Naive thymus-derived CD8-positive, alpha-beta T cell (primary cell): ENCODE data around the gene DIP2C. TPM values are rescaled to one million over a fixed set of nuclear protein-coding genes. Genes with fewer than 3 reads are reported as not detected.
"Not testable (repeated sequence)": the region's sequence is repeated elsewhere in the genome, so short reads cannot be mapped to it uniquely, and the experiment has no call there.

Experiments
- ATAC-seq, 2 donors: fragments of 150-1000 bp; cut with Tn5 transposase in 1 of 2; sonication (Bioruptor Pico), chemical (Tn5 transposase) in 1 of 2; 1 replicate in 1 of 2; 2 replicates in 1 of 2; pipeline ENCODE4 v1.10.0; 2021; ENCODE audit warnings: mild to moderate bottlenecking in 2 of 2, moderate library complexity in 2 of 2
- POLR2A ChIA-PET: fragments of 350-600 bp; sonication (Branson Sonifier 250); formaldehyde crosslinking; loops from one replicate; lab custom pipeline; 2021; ENCODE audit warnings: antibody characterized with exemption; lab: Charles Lee
- DNase-seq, 10 donors: peaks; one replicate each; pipeline versions ENCODE4 v3.0.0 to v3.0.0-alpha.2; 2020 to 2022
- H3K27ac Mint-ChIP-seq, 10 donors: one replicate each; pipeline ENCODE4 v1.8.0; 2020 to 2022; ENCODE audit warnings: mild to moderate bottlenecking in 10 of 10, mixed read lengths in 10 of 10, moderate library complexity in 4 of 10, inconsistent platforms in 1 of 10
- H3K27me3 Mint-ChIP-seq, 5 donors: one replicate each; pipeline ENCODE4 v1.8.0; 2021 to 2022; ENCODE audit warnings: mixed read lengths in 5 of 5
- H3K36me3 Mint-ChIP-seq, 3 donors: one replicate each; pipeline ENCODE4 v1.8.0; 2020 to 2022; ENCODE audit warnings: mixed read lengths in 3 of 3, mild to moderate bottlenecking in 2 of 3, inconsistent platforms in 1 of 3
- H3K4me1 Mint-ChIP-seq, 4 donors: one replicate each; pipeline ENCODE4 v1.8.0; 2021 to 2022; ENCODE audit warnings: mixed read lengths in 4 of 4
- H3K4me3 Mint-ChIP-seq, 10 donors: one replicate each; pipeline ENCODE4 v1.8.0; 2020 to 2022; ENCODE audit warnings: mild to moderate bottlenecking in 10 of 10, mixed read lengths in 10 of 10, moderate library complexity in 6 of 10, inconsistent platforms in 1 of 10
- H3K9me3 Mint-ChIP-seq, 9 donors: one replicate each; pipeline ENCODE4 v1.8.0; 2020 to 2022; ENCODE audit warnings: mixed read lengths in 9 of 9, mild to moderate bottlenecking in 3 of 9, inconsistent platforms in 1 of 9, moderate library complexity in 1 of 9
- polyA plus RNA-seq, 3 donors: library from polyadenylated mRNA; unstranded; fragments of 300-500 nt; fragmentation: Illumina TruSeq; gene quantifications; one replicate each; pipeline ENCODE4 v1.2.3, GENCODE V29; 2021
- total RNA-seq, 8 experiments: library from RNA in 2 of 8; stranded (reverse) in 2 of 8; gene quantifications; one replicate each; pipeline ENCODE4 v1.2.3 and lab custom pipeline; 2021 to 2026

DIP2C gene
- total and polyA plus RNA-seq, 5 experiments from 2014 or later, result 0.32 to 3.9 (median 1.2) TPM

DNA sequence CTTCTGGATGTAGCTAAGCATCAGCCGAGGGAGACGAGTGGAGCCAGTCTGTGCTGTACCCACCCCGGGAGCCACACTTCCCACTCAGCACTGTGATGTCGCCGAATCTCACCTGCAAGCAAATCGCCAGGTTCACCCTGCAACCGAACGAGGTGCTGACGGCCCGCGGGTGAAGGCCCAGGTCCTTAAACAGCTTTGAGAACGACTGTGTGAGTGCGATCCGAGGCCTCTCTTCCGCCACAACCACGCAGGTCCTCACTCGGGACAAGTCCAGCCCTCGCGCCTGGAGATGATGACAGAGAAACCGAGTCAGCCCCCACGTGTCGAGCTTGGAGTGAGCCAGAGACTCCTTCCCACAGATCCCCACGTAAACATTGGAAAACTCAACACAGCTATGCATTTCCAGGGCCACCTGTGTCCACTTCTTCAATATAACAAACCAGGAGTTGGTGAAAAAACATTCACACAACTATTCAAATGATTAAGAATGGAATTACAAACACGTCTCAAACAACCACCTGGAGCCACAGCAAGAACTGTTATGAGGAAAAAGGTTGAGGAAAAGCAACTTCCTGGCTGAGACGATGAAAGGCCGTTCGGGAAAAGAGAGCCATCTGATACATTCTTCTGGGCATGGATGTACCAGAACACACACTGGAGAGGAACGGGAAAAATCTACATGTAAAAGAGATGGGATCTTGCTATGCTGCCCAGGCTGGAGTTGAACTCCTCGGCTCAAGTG, 362.4 kb downstream of the DIP2C start:
- ATAC-seq, result no peak
- H3K27ac Mint-ChIP-seq, result no peak overlapping the region
- POLR2A ChIA-PET, result no interaction called here
- no peaks in the 10 kb centered on the region for H3K27me3 Mint-ChIP-seq
- peak in 1 of 10 donors; percentile 24 for DNase-seq
- H3K9me3 Mint-ChIP-seq, result no peaks in the 10 kb centered on the region
- H3K4me3 Mint-ChIP-seq, result no peak overlapping the region
- H3K4me1 Mint-ChIP-seq, result peaks cover 9 to 45% (median 27%) of the 10 kb centered on the region in 4 donors
- peaks cover 0 to 18% (median 6%) of the 10 kb centered on the region in 3 donors for H3K36me3 Mint-ChIP-seq

DNA sequence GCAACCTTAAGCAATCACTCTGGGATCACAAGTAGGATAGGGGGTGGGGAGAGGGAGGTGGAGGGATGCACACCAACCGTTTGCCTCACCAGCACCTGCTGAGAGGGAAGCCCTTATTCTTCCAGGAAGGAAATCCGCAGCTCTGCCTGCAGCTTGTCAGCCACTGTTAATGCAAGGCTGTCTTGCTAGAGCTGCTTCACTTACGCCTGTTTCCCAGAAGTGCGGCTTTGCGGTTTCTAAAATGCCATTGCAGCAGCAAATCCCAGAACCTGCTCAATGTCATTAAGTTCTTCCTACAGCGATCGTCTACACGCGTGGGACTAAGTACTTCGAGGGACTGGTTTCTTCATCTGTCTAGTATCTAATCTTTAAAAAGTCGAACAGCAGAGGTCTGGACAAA, 363.1 kb downstream of the DIP2C start:
- H3K27ac Mint-ChIP-seq, result no peak overlapping the region
- H3K4me3 Mint-ChIP-seq, result no peak overlapping the region
- H3K4me1 Mint-ChIP-seq, result peaks cover 9 to 38% (median 24%) of the 10 kb centered on the region in 4 donors
- no peaks in the 10 kb centered on the region for H3K27me3 Mint-ChIP-seq
- peaks cover 0 to 18% (median 6%) of the 10 kb centered on the region in 3 donors for H3K36me3 Mint-ChIP-seq
- DNase-seq, result peak in 1 of 10 donors; percentile 7
- ATAC-seq, result no peak
- POLR2A ChIA-PET, result no interaction called here
- H3K9me3 Mint-ChIP-seq, result no peaks in the 10 kb centered on the region

DNA sequence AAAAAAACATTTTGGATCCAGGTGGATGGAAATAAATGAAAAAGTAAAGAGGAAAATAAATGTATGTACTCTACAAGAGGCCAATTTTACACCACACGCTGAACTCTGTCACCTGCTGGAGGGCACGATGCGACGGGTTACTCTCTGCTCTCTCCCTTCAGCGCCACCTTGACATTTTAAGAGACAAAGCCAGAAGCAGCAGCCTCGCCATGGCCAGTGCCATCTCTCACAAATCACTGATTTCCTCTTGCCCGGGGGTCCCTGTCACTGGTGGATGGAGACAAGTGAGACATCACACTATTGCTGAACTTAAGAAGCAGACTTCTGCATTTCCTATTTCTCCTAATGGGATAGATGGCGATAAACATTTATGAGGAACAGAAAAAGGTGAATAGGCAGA, 364.2 kb downstream of the DIP2C start:
- Mint-ChIP-seq H3K36me3 (peaks cover 0 to 21% (median 6%) of the 10 kb centered on the region in 3 donors), H3K9me3 (no peaks in the 10 kb centered on the region), H3K27me3 (no peaks in the 10 kb centered on the region), H3K27ac (peak overlapping the region in 1 of 10 donors; percentile 31), H3K4me1 (peaks cover 9 to 33% (median 23%) of the 10 kb centered on the region in 4 donors), H3K4me3 (no peak overlapping the region)
- peak in 1 of 10 donors; percentile 30 for DNase-seq
- POLR2A ChIA-PET, result no interaction called here
- ATAC-seq, result no peak

DNA sequence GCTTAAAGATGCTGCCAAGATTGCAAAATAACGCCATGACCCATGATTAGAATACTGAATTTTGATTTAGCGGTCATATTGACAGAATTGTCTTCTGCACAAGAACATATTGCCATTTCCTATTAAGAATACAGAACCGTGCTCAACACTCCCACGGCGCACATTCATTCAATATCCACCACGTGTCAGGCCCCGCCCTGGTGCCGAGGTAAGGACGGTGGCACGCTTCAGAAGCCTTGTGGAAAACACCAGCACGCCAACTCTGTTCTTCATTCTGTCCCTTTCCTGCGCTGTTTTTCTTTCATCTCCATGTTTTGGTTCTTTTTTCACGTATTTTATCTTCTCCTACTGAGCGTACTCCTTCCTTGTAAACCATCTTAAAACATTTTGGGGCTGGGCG, 364.9 kb downstream of the DIP2C start:
- Mint-ChIP-seq H3K27me3 (no peaks in the 10 kb centered on the region), H3K4me3 (peak overlapping the region in 1 of 10 donors; percentile 81), H3K36me3 (peaks cover 0 to 25% (median 6%) of the 10 kb centered on the region in 3 donors), H3K4me1 (peaks cover 8 to 27% (median 17%) of the 10 kb centered on the region in 4 donors), H3K27ac (peak overlapping the region in 3 of 10 donors; percentile 9 to 73 (median 46)), H3K9me3 (no peaks in the 10 kb centered on the region)
- POLR2A ChIA-PET, result no interaction called here
- peak in 1 of 10 donors; percentile 9 for DNase-seq
- no peak for ATAC-seq

DNA sequence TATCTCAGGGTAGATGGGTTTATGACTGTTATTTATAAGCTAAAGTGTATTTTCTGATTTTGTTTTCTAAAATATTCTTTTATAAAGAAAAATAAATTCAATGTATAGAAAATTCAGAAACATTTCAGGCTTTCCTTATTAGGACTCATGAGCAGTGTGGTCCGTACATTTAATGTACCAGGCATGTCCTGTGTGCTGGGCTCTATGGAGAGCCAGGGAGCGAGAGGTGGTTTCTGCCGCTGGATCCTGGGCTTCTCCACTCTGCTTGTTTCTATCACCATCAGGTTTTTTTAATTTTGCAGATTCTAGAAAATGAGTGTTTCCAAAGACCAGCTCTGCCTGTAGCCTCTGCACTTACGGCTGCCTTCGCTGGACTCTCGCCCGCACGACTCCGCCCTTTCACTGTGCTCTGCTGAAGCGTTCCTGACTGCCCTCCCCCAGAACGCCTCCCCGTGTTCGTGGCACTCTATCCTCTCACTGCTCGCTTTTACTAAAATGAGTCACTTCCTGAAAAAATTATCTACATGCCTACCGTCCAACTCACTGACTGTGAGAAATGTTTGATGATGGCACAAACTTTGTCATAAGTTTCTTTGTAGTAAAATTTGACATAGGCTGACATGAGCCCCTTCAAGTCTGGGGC, 365.7 kb downstream of the DIP2C start:
- POLR2A ChIA-PET, result no interaction called here
- Mint-ChIP-seq H3K36me3 (peaks cover 0 to 25% (median 6%) of the 10 kb centered on the region in 3 donors), H3K27me3 (no peaks in the 10 kb centered on the region), H3K4me1 (peaks cover 4 to 18% (median 10%) of the 10 kb centered on the region in 4 donors), H3K4me3 (peak overlapping the region in 9 of 10 donors; percentile 27 to 81 (median 60)), H3K9me3 (no peaks in the 10 kb centered on the region), H3K27ac (peak overlapping the region in 7 of 10 donors; percentile 46 to 92 (median 69))
- DNase-seq (no peak), ATAC-seq (peak; percentile 59 to 69)

DNA sequence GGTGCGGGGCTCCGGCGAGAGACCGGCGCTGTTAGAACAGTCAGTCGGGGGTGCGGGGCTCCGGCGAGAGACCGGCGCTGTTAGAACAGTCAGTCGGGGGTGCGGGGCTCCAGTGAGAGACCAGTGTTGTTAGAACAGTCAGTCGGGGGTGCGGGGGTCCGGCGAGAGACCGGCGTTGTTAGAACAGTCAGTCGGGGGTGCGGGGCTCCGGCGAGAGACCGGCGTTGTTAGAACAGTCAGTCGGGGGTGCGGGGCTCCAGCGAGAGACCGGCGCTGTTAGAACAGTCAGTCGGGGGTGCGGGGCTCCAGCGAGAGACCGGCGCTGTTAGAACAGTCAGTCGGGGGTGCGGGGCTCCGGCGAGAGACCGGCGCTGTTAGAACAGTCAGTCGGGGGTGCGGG, 366.4 kb downstream of the DIP2C start:
- POLR2A ChIA-PET, H3K9me3 Mint-ChIP-seq, DNase-seq, ATAC-seq, H3K27me3 Mint-ChIP-seq, H3K27ac Mint-ChIP-seq, H3K4me3 Mint-ChIP-seq: not testable (repeated sequence)
- peaks cover 0 to 25% (median 6%) of the 10 kb centered on the region in 3 donors for H3K36me3 Mint-ChIP-seq
- H3K4me1 Mint-ChIP-seq, result peaks cover 4 to 18% (median 11%) of the 10 kb centered on the region in 4 donors

DNA sequence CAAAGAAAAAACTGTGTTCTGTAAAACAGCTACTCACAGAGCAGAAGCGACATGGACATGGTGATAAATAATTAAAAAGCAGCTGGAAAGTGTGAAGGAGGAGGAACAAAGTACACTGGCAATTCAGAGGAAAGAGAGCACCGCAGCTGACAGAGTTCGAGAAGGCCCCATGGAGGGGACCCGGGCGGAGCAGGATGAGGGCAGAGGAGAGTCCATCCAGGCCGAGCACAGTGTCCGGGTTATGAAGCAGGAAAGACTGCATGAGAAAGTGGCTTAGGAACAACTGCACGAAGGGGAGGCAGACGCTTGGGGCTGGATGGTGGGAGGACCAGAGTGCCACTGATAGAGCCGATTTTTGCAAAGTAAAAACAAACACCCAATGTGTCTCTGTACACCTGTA, 368.7 kb downstream of the DIP2C start:
- H3K27ac Mint-ChIP-seq, result peak overlapping the region in 1 of 10 donors; percentile 35
- no peaks in the 10 kb centered on the region for H3K27me3 Mint-ChIP-seq
- POLR2A ChIA-PET, result no interaction called here
- peaks cover 5 to 41% (median 23%) of the 10 kb centered on the region in 4 donors for H3K4me1 Mint-ChIP-seq
- DNase-seq (no peak), ATAC-seq (no peak)
- H3K9me3 Mint-ChIP-seq, result no peaks in the 10 kb centered on the region
- peak overlapping the region in 1 of 10 donors; percentile 42 for H3K4me3 Mint-ChIP-seq
- peaks cover 0 to 22% (median 7%) of the 10 kb centered on the region in 3 donors for H3K36me3 Mint-ChIP-seq

DNA sequence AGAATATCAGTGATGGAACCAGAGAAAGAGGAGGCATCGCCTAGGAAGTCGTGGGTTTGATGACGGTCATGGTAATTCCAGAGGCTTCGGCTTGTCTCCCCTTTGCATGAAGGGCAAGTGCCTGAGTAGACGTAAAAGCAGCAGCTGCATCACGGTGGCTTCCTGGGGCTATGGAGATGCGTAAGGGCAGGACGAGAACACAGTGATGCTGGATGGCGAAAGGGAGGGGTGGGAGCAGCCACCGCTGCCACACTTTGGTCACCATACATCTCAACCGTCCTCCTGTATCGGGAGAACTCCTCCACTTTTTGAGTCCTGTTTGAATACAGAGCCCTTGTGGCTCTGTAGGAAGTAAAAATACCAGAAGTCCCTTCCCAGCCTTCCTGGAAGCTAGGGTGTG, 371.5 kb downstream of the DIP2C start:
- H3K27me3 Mint-ChIP-seq, result no peaks in the 10 kb centered on the region
- peak overlapping the region in 1 of 10 donors; percentile 48 for H3K4me3 Mint-ChIP-seq
- H3K4me1 Mint-ChIP-seq, result peaks cover 15 to 52% (median 30%) of the 10 kb centered on the region in 4 donors
- DNase-seq (no peak), ATAC-seq (no peak)
- peak overlapping the region in 3 of 10 donors; percentile 9 to 85 (median 81) for H3K27ac Mint-ChIP-seq
- POLR2A ChIA-PET, result interaction anchor here (0.9 kb wide), 1 partner anchor 13 kb away, joined by 5 read pairs; no protein-coding TSS in a partner anchor
- peaks cover 0 to 8% (median 4%) of the 10 kb centered on the region in 3 donors for H3K36me3 Mint-ChIP-seq
- no peaks in the 10 kb centered on the region for H3K9me3 Mint-ChIP-seq

DNA sequence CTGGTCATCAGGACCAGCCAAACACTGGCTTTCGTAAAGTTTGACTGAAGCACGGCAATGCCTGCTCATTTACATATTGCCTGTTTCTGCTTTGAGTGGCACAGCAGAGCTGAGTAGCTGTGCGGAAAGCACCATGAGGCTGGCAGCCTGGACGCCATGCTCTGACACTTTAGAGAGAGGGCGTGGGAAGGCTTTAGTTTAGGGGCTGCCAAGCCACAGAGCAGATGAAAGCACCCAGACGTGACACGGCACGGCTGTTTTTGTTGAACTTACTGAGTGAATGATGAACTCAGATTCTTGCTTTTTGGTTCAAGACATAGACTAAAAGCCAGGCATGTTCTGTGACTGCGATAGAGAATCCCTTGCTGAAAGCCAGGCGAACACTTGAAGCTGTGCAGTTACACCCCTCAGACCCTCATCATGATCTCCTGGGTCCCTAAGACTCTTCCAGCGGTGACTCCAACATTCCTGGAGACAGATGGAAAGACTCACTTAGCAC, 372.1 kb downstream of the DIP2C start:
- H3K4me1 Mint-ChIP-seq, result peaks cover 15 to 57% (median 30%) of the 10 kb centered on the region in 4 donors
- peak overlapping the region in 8 of 10 donors; percentile 4 to 71 (median 45) for H3K4me3 Mint-ChIP-seq
- H3K27ac Mint-ChIP-seq, result peak overlapping the region; percentile 19 to 87 (median 80)
- H3K9me3 Mint-ChIP-seq, result no peaks in the 10 kb centered on the region
- ATAC-seq, result peak; percentile 98 to 100
- no peaks in the 10 kb centered on the region for H3K27me3 Mint-ChIP-seq
- POLR2A ChIA-PET, result no interaction called here
- peak in 8 of 10 donors; percentile 24 to 70 (median 54) for DNase-seq
- peaks cover 0 to 8% (median 4%) of the 10 kb centered on the region in 3 donors for H3K36me3 Mint-ChIP-seq

DNA sequence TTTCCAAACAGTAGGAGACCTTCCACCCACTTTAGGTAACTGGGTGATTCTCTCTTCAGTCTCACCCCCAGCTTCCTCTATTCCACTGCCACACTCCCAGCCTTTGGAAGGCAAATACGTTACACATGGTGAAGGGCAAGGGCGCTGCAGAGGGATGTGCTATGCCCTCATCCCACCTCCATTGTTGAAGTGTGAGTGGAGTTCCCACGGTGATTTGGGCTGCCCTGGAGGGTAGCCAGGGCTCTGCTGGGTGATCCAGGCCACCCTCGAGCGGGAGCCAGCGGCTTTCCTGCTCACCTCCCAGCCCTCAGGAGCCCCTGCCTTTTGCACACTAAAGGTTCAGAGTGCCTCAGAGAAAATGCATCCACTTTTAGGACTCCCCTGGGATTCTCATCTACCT, 373.1 kb downstream of the DIP2C start:
- Mint-ChIP-seq H3K27me3 (no peaks in the 10 kb centered on the region), H3K9me3 (no peaks in the 10 kb centered on the region), H3K4me3 (no peak overlapping the region), H3K27ac (peak overlapping the region in 4 of 10 donors; percentile 4 to 64 (median 46)), H3K36me3 (peaks cover 0 to 8% (median 4%) of the 10 kb centered on the region in 3 donors), H3K4me1 (peaks cover 15 to 66% (median 30%) of the 10 kb centered on the region in 4 donors)
- ATAC-seq (no peak), DNase-seq (no peak)
- POLR2A ChIA-PET, result no interaction called here

DNA sequence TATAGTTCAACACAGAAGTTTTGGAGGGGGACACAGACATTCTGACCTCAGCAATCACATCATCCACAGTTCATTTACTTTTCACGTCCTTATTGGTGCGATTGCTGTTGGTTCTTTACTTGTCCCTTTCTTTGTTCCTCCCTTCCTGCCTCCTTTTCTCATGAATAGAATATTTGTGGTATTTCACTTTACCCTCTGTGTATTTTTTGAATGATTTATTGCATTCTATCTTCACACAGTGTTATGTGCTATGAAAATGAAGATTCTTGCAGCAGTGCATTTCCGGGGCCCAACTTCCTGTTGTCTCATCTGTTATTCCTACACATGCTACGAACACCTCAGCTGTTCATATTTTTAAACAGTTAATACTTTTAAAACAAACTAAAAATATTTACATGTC, 374.6 kb downstream of the DIP2C start:
- DNase-seq (no peak), ATAC-seq (no peak)
- Mint-ChIP-seq H3K27me3 (no peaks in the 10 kb centered on the region), H3K9me3 (no peaks in the 10 kb centered on the region), H3K4me3 (no peak overlapping the region), H3K4me1 (peaks cover 15 to 71% (median 30%) of the 10 kb centered on the region in 4 donors), H3K27ac (peak overlapping the region in 7 of 10 donors; percentile 45 to 93 (median 64)), H3K36me3 (peaks cover 0 to 8% (median 4%) of the 10 kb centered on the region in 3 donors)
- POLR2A ChIA-PET, result no interaction called here

DNA sequence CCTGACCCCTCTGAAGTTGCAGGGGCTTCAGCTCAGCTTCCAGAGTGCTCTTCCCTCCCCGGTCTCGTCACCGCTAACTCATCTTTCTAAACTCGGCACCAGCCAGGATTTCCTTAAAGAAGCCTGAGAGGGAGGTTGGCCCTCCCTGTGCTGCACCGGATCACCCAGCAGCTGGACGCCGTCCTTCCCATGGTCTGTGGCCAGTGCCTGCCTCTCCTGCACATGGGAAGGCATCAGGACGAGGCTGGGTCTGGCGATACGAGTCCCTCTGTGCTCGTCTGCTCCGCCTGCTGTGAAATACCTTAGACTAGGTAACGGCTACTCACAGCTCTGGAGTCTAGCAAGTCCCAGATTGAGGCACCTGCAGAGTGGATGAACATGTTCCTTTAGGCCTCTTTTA, 375.1 kb downstream of the DIP2C start:
- Mint-ChIP-seq H3K27ac (peak overlapping the region in 6 of 10 donors; percentile 4 to 93 (median 64)), H3K4me1 (peaks cover 15 to 71% (median 30%) of the 10 kb centered on the region in 4 donors), H3K36me3 (peaks cover 0 to 11% (median 8%) of the 10 kb centered on the region in 3 donors), H3K4me3 (no peak overlapping the region), H3K9me3 (no peaks in the 10 kb centered on the region), H3K27me3 (no peaks in the 10 kb centered on the region)
- POLR2A ChIA-PET, result no interaction called here
- ATAC-seq (no peak), DNase-seq (no peak)
